Testis (tissue), 2 donors: Measurements from ENCODE around the gene PLEKHM2.

ENCODE experiments used
- CTCF ChIP-seq, 3 experiments: fragments of 450-650 bp in 2 of 3; fragments of 200-600 bp in 1 of 3; sonication (generic) in 1 of 3; IDR thresholded peaks; one replicate each; pipeline ENCODE4 v1.5.1; 2016 to 2019; ENCODE audit warnings: antibody characterized with exemption in 3 of 3, mild to moderate bottlenecking in 2 of 3, moderate library complexity in 1 of 3
- POLR2A ChIP-seq: fragments of 450-650 bp; IDR thresholded peaks from one replicate; pipeline ENCODE4 v1.6.1; 2017; ENCODE audit warnings: antibody characterized with exemption, mild to moderate bottlenecking, moderate library complexity

- TF ChIP-seq POLR2A = no peak
- no peak for TF ChIP-seq CTCF (IDR thresholded peaks at IDR 0.05)
Measured at GRCh38 chr1:15692121-15692682, 8.1 kb downstream of the PLEKHM2 start.
